Activated naive CD4-positive, alpha-beta T cell treated with anti-CD3 and anti-CD28 coated beads, Interleukin-2, amount 10 ng/mL, durations not matched to agents 7 days and 5 days (primary cell): ENCODE data around the gene VGLL3.
"Not testable (repeated sequence)": the region's sequence is repeated elsewhere in the genome, so short reads cannot be mapped to it uniquely, and the experiment has no call there.

ENCODE experiments used
- CTCF ChIA-PET: fragments of 350-600 bp; sonication (Branson Sonifier 250); formaldehyde crosslinking; loops from one replicate; lab custom pipeline; 2021; ENCODE audit warnings: antibody characterized with exemption; lab: Charles Lee
- DNase-seq: peaks from one replicate; pipeline ENCODE4 v3.0.0-alpha.2; 2020
- H3K27ac Mint-ChIP-seq: one replicate; pipeline ENCODE4 v1.8.0; 2021; ENCODE audit warnings: mild to moderate bottlenecking, moderate library complexity, mixed read lengths
- H3K27me3 Mint-ChIP-seq: one replicate; pipeline ENCODE4 v1.8.0; 2021; ENCODE audit warnings: mild to moderate bottlenecking, mixed read lengths
- H3K36me3 Mint-ChIP-seq: one replicate; pipeline ENCODE4 v1.8.0; 2021; ENCODE audit warnings: mixed read lengths
- H3K4me1 Mint-ChIP-seq: one replicate; pipeline ENCODE4 v1.8.0; 2021; ENCODE audit warnings: mixed read lengths
- H3K4me3 Mint-ChIP-seq: one replicate; pipeline ENCODE4 v1.8.0; 2021; ENCODE audit warnings: mild to moderate bottlenecking, moderate library complexity, mixed read lengths
- H3K9me3 Mint-ChIP-seq: one replicate; pipeline ENCODE4 v1.8.0; 2021; ENCODE audit warnings: mixed read lengths

VGLL3 gene, protein sequence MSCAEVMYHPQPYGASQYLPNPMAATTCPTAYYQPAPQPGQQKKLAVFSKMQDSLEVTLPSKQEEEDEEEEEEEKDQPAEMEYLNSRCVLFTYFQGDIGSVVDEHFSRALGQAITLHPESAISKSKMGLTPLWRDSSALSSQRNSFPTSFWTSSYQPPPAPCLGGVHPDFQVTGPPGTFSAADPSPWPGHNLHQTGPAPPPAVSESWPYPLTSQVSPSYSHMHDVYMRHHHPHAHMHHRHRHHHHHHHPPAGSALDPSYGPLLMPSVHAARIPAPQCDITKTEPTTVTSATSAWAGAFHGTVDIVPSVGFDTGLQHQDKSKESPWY

DNA sequence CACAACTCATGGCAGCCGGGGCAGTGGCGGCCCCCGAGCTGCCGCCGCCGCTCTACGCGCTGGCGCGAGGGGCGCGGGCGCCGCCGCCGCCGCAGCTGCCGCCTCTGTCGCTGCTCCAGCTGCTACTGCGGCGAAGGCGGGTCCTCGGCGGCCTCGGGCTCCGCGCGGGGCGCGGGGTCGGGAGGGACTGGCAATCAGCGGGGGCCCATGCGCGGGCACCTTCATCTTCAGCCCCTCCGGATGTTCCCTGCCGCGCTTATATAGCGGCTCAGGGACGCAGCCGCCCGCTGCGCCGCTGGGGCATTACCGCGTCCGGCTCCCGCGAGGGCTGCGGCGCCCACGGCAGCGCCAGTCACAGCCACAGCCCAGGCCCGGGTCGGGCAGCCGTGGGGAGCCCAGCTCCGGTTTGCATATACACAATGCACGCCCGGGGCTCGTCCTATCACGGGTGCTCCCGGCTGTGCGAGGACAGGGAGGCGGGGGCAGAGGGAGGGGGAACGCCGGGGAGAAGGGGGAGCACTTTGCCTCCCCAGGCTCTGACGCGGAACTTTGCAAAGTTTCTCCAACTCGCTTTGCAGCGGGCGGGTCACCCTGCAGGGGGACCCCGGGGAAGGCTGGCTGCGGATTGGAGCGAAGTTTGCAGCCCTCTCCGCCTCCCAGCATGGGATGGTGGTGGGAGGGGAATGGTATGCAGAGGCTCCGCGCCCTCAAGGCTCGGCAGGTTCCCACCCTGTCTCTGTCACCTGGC, at the start of gene VGLL3:
Gene VGLL3 (minus strand): TSS at position 416 of the 748 bp plus-strand sequence. CDS start 406 bp downstream, at position 10.
- CTCF ChIA-PET, result no interaction called here
- no peaks in the 10 kb centered on the region for H3K36me3 Mint-ChIP-seq
- no peak for DNase-seq
- no peak within 1 kb of the TSS for H3K4me3 Mint-ChIP-seq
- H3K27me3 Mint-ChIP-seq, result peaks cover 30% of the 10 kb centered on the region
- peaks cover 2% of the 10 kb centered on the region for H3K4me1 Mint-ChIP-seq
- H3K9me3 Mint-ChIP-seq, result no peaks in the 10 kb centered on the region
- no peak within 1 kb of the TSS for H3K27ac Mint-ChIP-seq

DNA sequence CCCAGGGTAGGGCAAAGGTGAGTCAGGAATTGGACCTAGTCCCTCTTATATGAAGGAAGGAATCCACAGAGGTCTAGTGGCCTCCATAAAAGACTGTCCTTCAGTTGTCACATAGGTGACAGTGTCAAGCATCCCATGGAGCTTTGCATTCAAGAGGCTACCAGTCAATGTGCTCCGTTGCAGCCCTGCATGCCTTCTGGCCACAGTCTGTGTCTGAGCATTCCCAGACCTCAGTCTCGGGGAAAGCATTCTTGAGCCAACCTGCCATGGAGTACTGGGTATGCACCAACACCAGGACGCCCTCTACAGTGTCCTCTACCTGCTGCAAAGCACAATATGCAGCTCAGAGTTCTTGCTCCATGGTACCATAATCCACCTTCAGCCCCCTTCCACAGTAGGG, 46.7 kb upstream of the VGLL3 start:
- H3K36me3 Mint-ChIP-seq, result no peaks in the 10 kb centered on the region
- H3K4me1 Mint-ChIP-seq, result no peaks in the 10 kb centered on the region
- CTCF ChIA-PET, result no interaction called here
- no peak overlapping the region for H3K4me3 Mint-ChIP-seq
- no peaks in the 10 kb centered on the region for H3K27me3 Mint-ChIP-seq
- H3K9me3 Mint-ChIP-seq, result no peaks in the 10 kb centered on the region
- DNase-seq, result no peak
- H3K27ac Mint-ChIP-seq, result no peak overlapping the region

DNA sequence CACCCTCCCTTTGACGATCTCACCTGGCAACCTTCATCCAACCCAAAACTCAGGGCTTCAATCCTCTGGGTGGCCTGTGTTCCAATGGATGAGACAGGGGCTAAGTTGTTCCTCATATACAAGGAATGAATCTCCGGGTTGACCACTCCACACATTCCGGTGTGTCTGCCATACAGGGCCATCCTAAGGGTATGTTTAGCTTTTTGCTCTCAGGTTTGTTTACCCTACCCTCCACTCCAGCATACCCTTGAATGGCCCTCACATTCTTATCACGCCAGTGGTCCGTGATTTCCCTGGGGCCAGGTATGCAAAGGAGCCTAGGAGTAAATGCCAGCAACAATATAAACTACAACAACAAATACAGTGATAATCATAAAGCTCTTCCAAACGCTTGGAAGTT, 45.7 kb upstream of the VGLL3 start:
- Mint-ChIP-seq H3K4me1 (no peaks in the 10 kb centered on the region), H3K9me3 (no peaks in the 10 kb centered on the region), H3K27ac (no peak overlapping the region), H3K27me3 (no peaks in the 10 kb centered on the region), H3K4me3 (no peak overlapping the region), H3K36me3 (no peaks in the 10 kb centered on the region)
- no peak for DNase-seq
- CTCF ChIA-PET, result no interaction called here

DNA sequence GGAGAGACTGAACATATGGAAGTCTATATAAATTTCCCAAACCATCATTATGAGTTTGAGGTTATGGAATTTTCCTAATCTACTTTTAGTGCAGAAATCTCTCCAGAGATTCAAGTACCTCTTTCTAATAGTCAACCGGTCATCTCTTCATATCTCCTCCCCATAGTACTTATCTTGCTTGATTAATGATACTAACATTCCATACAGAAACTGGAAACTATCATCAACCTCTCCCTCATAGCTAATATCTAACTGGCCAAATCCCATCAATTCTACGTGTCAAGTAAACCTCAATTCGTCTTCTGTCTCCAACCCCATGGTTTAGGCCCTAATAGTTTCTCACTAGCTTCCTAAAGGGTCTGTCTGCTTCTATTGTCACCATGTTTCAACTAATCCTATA, 44.4 kb upstream of the VGLL3 start:
- CTCF ChIA-PET, result no interaction called here
- no peaks in the 10 kb centered on the region for H3K36me3 Mint-ChIP-seq
- H3K9me3 Mint-ChIP-seq, result no peaks in the 10 kb centered on the region
- H3K27me3 Mint-ChIP-seq, result no peaks in the 10 kb centered on the region
- H3K4me3 Mint-ChIP-seq, result no peak overlapping the region
- H3K27ac Mint-ChIP-seq, result no peak overlapping the region
- H3K4me1 Mint-ChIP-seq, result no peaks in the 10 kb centered on the region
- DNase-seq, result no peak

DNA sequence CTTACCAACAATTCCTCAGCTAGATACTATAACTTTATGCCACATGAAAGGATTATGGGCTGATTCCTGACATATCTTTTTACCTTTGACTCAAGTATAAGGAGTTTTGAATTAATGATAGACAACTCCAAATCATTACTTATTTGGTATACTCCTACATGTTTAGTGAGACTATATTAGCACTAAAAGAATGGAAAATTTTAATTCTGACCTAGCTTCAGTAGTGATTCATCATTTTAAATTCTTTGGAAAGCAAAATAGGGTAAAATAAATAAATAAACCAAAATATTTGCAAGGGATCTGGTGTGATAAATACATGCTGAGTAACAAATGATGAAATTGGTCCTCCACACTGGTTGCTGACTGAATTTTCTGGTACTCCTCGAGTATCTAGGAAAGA, 42.3 kb upstream of the VGLL3 start:
- no peak for DNase-seq
- Mint-ChIP-seq H3K4me1 (no peaks in the 10 kb centered on the region), H3K27ac (no peak overlapping the region), H3K4me3 (no peak overlapping the region), H3K9me3 (no peaks in the 10 kb centered on the region), H3K27me3 (no peaks in the 10 kb centered on the region), H3K36me3 (no peaks in the 10 kb centered on the region)
- CTCF ChIA-PET, result no interaction called here

DNA sequence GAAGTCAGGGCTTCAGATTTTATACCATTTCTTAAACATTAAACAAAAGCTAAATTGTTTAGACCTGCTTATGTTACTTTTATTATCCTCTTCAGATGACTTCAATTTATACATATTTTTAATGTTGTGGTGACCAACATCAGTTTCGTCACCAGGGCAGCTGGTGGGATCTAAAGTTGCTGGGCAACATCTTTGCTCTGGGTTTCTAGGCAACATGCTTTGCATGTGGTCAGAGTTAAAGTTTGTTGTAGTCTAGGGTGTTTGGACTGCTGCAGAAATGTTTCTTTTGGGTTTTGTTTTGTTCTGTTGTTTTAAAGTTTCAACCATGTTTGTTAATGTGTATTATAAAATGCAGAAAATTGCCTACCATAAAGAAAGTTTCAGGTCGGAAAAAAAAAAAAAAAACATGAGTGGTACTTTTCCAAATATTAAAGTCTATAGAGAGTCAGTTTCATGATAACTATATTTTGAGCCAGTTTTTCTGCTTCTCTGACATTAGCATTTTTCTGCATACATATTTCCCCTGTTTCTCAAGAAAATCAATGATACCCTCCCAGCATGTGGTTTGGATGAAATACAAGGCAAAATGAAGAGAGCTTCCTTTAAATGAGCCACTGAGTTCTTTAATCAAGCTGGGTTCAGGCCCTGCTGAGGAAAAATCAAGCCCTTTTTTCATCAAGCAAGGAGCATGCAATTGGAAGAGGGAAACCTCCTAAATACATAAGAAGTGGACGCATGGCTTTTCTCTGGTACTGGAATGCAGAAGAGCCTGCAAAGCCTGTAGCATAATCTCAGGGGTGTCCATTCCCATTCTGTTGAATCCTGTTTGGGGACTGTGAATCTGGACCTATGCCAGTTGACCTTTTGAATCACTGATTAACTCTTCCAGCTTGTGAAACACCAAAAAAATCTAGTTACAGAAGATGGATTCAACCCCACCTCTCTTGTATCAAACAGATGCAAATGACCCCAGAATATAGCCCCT, 35.0 kb upstream of the VGLL3 start:
- no peak overlapping the region for H3K27ac Mint-ChIP-seq
- H3K4me1 Mint-ChIP-seq, result no peaks in the 10 kb centered on the region
- H3K27me3 Mint-ChIP-seq, result no peaks in the 10 kb centered on the region
- peaks cover 3% of the 10 kb centered on the region for H3K9me3 Mint-ChIP-seq
- no peak overlapping the region for H3K4me3 Mint-ChIP-seq
- no peak for DNase-seq
- CTCF ChIA-PET, result no interaction called here
- no peaks in the 10 kb centered on the region for H3K36me3 Mint-ChIP-seq

DNA sequence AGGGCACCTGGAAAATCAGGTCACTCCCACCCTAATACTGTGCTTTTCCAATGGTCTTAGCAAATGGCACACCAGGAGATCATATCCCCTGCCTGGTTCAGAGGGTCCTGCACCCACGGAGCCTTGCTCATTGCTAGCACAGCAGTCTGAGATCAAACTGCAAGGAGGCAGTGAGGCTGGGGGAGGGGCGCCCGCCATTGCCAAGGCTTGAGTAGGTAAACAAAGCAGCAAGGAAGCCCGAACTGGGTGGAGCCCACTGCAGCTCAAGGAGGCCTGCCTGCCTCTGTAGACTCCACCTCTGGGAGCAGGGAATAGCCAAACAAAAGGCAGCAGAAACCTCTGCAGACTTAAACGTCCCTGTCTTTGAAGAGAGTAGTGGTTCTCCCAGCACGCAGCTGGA, 26.4 kb upstream of the VGLL3 start:
- peaks cover 12% of the 10 kb centered on the region for H3K9me3 Mint-ChIP-seq
- H3K36me3 Mint-ChIP-seq, H3K27ac Mint-ChIP-seq, DNase-seq, CTCF ChIA-PET, H3K4me1 Mint-ChIP-seq, H3K27me3 Mint-ChIP-seq, H3K4me3 Mint-ChIP-seq: not testable (repeated sequence)

DNA sequence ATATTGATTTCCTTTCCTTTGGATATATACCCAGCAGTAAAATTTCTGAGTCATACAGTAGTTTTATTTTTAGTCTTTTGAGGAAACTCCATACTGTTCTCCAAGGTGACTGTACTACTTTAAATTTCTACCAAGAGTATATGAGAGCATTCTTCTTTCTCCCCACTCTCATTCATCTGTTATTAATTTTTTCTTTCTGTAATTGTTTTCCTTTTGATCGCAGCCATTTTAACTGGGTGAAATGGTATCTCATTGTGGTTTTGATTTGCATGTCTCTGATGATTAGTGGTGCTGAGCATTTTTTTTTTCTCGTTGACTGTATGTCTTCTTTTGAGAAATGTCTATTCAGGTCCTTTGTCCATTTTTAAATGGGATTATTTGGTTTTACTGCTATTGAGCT, 18.3 kb upstream of the VGLL3 start:
- Mint-ChIP-seq H3K27ac (no peak overlapping the region), H3K4me1 (no peaks in the 10 kb centered on the region), H3K36me3 (no peaks in the 10 kb centered on the region), H3K9me3 (no peaks in the 10 kb centered on the region), H3K4me3 (no peak overlapping the region), H3K27me3 (no peaks in the 10 kb centered on the region)
- DNase-seq, result no peak
- CTCF ChIA-PET, result no interaction called here

DNA sequence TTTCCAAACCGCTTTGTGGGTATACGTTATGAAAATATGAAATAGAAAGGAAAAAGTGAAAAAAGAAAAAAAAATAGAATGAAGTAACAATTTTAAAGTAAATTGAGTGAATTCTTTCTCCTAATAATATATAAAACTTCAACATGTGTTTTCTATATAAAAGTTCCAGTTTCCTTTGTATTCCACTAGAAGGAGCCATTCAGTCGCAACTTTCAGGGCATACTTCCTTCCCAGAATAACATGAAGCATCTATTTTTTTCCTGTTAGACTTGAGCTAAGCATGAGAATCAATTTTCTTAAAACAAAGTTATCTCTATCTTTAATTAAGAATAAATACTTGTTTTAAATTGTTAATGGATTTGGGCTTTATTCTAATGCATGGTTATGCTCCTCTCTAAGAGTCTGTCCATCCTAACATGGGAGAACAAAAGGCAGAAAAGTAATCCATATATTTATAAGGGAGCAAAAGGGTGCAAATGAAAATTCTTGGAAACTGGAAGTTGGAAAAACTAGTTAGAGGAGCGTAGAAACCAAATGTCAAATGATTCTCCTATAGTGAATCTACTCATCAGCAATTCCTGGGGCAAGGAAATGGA, 16.0 kb upstream of the VGLL3 start:
- H3K9me3 Mint-ChIP-seq, result no peaks in the 10 kb centered on the region

DNA sequence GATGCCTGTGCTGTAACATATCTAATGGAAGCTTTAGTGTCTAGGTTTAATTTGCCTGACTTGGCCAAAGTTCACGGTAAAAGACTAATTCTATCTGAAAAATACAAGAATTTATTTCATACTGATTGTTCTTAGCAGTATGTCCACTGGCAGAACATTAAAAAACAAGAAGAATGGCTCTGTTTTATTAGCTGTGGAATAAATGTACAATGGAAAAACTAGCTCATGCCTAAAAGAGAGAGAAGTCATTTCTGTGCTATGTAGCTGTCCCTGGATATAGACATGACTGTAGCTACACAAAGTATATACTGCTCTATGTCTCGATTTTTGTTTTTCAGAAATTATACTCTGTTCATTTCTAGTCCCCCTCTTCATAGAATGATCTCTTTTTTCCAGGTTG, 13.9 kb upstream of the VGLL3 start:
- CTCF ChIA-PET, result no interaction called here
- no peaks in the 10 kb centered on the region for H3K9me3 Mint-ChIP-seq
- DNase-seq, result no peak
- no peaks in the 10 kb centered on the region for H3K4me1 Mint-ChIP-seq
- no peaks in the 10 kb centered on the region for H3K36me3 Mint-ChIP-seq
- no peak overlapping the region for H3K27ac Mint-ChIP-seq
- no peaks in the 10 kb centered on the region for H3K27me3 Mint-ChIP-seq
- H3K4me3 Mint-ChIP-seq, result no peak overlapping the region

More for the DNA sequence above, 16.0 kb upstream of the VGLL3 start:
- CTCF ChIA-PET, result no interaction called here
- no peak for DNase-seq
- Mint-ChIP-seq H3K27me3 (no peaks in the 10 kb centered on the region), H3K27ac (no peak overlapping the region), H3K4me3 (no peak overlapping the region), H3K4me1 (no peaks in the 10 kb centered on the region), H3K36me3 (no peaks in the 10 kb centered on the region)

DNA sequence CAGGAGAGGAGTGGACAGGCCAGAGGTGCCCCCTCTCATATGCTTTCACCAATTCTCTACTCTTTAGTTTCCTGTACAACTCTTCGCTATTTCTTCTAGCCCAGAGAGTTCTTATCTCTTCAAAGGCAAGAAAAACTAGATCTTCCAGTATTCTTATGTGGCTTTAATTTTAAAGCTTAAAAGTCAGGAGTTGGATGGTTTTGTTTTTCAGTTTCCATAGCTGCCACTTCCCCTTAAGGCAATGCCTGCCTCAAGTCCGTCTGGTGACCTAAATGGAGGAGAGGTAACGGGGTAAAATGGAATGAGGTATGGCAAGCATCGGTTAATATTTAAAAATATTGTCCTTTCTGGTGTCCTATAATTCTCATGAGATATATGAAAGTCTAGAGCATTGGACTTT, 11.4 kb upstream of the VGLL3 start:
- no peaks in the 10 kb centered on the region for H3K9me3 Mint-ChIP-seq

DNA sequence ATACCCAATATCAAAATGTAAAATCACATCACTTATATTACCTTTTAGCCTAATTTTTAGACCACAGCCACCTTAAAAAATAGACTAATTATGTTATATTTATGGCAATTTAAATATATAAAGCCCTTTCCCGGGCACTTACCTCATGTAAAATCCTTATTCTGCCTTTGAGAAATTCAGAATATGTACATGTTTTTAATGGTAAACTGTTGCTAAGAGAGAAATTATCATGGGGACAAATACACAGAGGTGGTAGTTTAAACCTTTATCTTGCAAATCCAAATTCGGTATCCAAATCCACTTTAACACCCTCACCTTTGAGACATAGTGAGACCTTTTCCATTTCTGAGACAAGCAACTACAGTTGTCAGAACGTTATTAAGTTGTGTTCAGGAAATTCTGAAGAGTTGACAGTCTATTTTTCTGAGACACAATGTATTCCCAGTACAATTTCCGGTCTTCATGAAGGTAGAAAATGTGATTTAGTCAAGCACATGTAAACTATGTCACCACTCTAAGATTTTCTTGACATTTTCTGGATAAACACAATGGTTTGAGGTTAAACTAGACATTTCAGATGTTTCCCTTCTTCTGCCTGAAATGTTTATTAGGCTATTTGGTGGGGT, 10.6 kb upstream of the VGLL3 start:
- H3K4me3 Mint-ChIP-seq, result no peak overlapping the region
- H3K9me3 Mint-ChIP-seq, result no peaks in the 10 kb centered on the region
- H3K4me1 Mint-ChIP-seq, result no peaks in the 10 kb centered on the region
- no peak for DNase-seq
- H3K27ac Mint-ChIP-seq, result no peak overlapping the region
- no peaks in the 10 kb centered on the region for H3K36me3 Mint-ChIP-seq
- CTCF ChIA-PET, result no interaction called here
- H3K27me3 Mint-ChIP-seq, result no peaks in the 10 kb centered on the region

More for the DNA sequence above, 11.4 kb upstream of the VGLL3 start:
- H3K36me3 Mint-ChIP-seq, result no peaks in the 10 kb centered on the region
- H3K27ac Mint-ChIP-seq, result no peak overlapping the region
- no peak overlapping the region for H3K4me3 Mint-ChIP-seq
- CTCF ChIA-PET, result no interaction called here
- no peaks in the 10 kb centered on the region for H3K4me1 Mint-ChIP-seq
- H3K27me3 Mint-ChIP-seq, result no peaks in the 10 kb centered on the region
- no peak for DNase-seq

DNA sequence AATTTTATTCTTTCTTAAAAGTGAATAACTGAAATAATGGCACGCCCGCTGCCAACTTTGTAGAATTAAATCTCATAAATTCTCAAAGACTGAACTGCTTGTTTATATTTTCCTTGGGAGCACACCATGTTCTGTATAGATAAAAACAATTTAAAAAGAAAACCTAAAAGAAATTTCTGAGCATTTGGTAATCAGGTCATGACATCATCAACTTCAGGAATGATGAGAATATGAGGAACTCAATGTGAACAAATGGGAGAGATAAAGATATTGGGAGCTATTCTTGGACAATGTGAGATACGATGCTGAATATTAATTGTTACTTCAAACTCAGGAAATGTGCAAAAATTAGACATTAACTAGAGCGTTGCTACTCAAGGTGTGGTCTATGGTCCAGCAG, 10.0 kb upstream of the VGLL3 start:
- no peak overlapping the region for H3K4me3 Mint-ChIP-seq

DNA sequence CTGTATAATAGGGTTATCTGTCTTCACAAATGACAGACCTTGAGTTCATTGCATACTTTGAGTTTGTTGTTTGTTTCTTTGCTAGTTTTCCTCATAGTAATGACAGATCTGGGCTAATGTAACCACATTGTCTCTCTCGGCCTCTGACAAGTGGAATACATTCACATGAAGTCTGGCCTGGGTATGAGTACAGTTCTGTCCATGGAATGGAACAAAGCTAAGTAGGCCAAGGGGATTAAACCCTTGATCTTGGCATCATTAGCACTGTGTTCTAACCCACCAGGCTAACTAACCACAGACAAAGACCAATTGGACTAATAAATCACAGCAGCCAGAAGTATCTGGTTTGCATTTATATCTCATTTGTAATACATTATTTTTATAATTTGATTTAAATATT, 7.6 kb upstream of the VGLL3 start:
- CTCF ChIA-PET, result no interaction called here
- DNase-seq, result no peak
- Mint-ChIP-seq H3K4me3 (no peak overlapping the region), H3K36me3 (no peaks in the 10 kb centered on the region), H3K4me1 (no peaks in the 10 kb centered on the region), H3K27ac (no peak overlapping the region), H3K27me3 (no peaks in the 10 kb centered on the region), H3K9me3 (no peaks in the 10 kb centered on the region)

More for the DNA sequence above, 10.0 kb upstream of the VGLL3 start:
- Mint-ChIP-seq H3K4me1 (no peaks in the 10 kb centered on the region), H3K27me3 (no peaks in the 10 kb centered on the region), H3K36me3 (no peaks in the 10 kb centered on the region), H3K27ac (no peak overlapping the region), H3K9me3 (no peaks in the 10 kb centered on the region)
- no peak for DNase-seq
- CTCF ChIA-PET, result no interaction called here
